H7 (cell line): ENCODE measurements around the gene CCDC14. TPM values are rescaled to one million over a fixed set of nuclear protein-coding genes. Genes with fewer than 3 reads are reported as not detected.
A peak's percentile ranks its signal among the peaks of the same experiment; 100 is the strongest.
"Not testable (repeated sequence)": the region's sequence is repeated elsewhere in the genome, so short reads cannot be mapped to it uniquely, and the experiment has no call there.

Experiments used
- DNase-seq: peaks from one replicate; pipeline ENCODE4 v3.0.0; 2012
- H3K27me3 ChIP-seq: 2 replicates; pipeline ENCODE4 v1.6.0; 2011; ENCODE audit warnings: mild to moderate bottlenecking, low read length; ENCODE audit not compliant: control insufficient read depth, insufficient read depth
- H3K36me3 ChIP-seq: replicated peaks from 2 replicates; pipeline ENCODE4 v1.5.1; 2011; ENCODE audit warnings: low read length; ENCODE audit not compliant: control insufficient read depth, insufficient read depth
- H3K4me3 ChIP-seq: 2 replicates; pipeline ENCODE4 v1.5.1; 2011; ENCODE audit warnings: low read depth, mild to moderate bottlenecking, control low read depth, low read length, moderate library complexity; ENCODE audit not compliant: insufficient read depth
- total RNA-seq: library from RNA; depleted of rRNA; stranded (reverse); fragments of >200 nt; shearing (Covaris generic); gene quantifications from 2 replicates; pipeline ENCODE4 v1.2.3, GENCODE V29; 2014

The CCDC14 gene
- total RNA-seq, 1 experiment from 2014 or later, result 36.1 TPM

GRCh38 chr3:123899300-123899865 lies 61.6 kb downstream of the CCDC14 start:
- H3K27me3 ChIP-seq, result no peaks in the 10 kb centered on the region
- DNase-seq, result no peak
- no peak overlapping the region for H3K4me3 ChIP-seq
- H3K36me3 ChIP-seq, result no peaks in the 10 kb centered on the region

GRCh38 chr3:123893012-123893411 lies 68.0 kb downstream of the CCDC14 start:
- H3K27me3 ChIP-seq, result no peaks in the 10 kb centered on the region
- no peaks in the 10 kb centered on the region for H3K36me3 ChIP-seq
- no peak overlapping the region for H3K4me3 ChIP-seq
- no peak for DNase-seq

- Histone ChIP-seq H3K36me3 (no peaks in the 10 kb centered on the region), H3K27me3 (no peaks in the 10 kb centered on the region), H3K4me3 (no peak overlapping the region)
- DNase-seq, result no peak
Measured at GRCh38 chr3:123892195-123892594, 68.8 kb downstream of the CCDC14 start.

- H3K27me3 ChIP-seq, H3K4me3 ChIP-seq, H3K36me3 ChIP-seq, DNase-seq: not testable (repeated sequence)
Measured at GRCh38 chr3:123890991-123891390, 70.0 kb downstream of the CCDC14 start.

- not testable (repeated sequence) for H3K4me3 ChIP-seq, H3K36me3 ChIP-seq, H3K27me3 ChIP-seq, DNase-seq
Measured at GRCh38 chr3:123890162-123890561, 70.9 kb downstream of the CCDC14 start.

GRCh38 chr3:123884993-123885392 lies 76.0 kb downstream of the CCDC14 start:
- no peak for DNase-seq
- peak overlapping the region; percentile 38; the same call in 1 of the 2 replicates for H3K4me3 ChIP-seq
- H3K27me3 ChIP-seq, result peaks cover 12% of the 10 kb centered on the region
- no peaks in the 10 kb centered on the region for H3K36me3 ChIP-seq

- H3K36me3 ChIP-seq, result no peaks in the 10 kb centered on the region
- peak; percentile 93 for DNase-seq
- peaks cover 12% of the 10 kb centered on the region for H3K27me3 ChIP-seq
- peak within 1 kb of the TSS; percentile 65 for H3K4me3 ChIP-seq
Measured at GRCh38 chr3:123884203-123884831, 76.7 kb downstream of the CCDC14 start, which contains the start of gene MYLK. TSS of gene MYLK (minus strand) at chr3:123884332. CDS start at chr3:123793841, 90,491 bp downstream.

DNA sequence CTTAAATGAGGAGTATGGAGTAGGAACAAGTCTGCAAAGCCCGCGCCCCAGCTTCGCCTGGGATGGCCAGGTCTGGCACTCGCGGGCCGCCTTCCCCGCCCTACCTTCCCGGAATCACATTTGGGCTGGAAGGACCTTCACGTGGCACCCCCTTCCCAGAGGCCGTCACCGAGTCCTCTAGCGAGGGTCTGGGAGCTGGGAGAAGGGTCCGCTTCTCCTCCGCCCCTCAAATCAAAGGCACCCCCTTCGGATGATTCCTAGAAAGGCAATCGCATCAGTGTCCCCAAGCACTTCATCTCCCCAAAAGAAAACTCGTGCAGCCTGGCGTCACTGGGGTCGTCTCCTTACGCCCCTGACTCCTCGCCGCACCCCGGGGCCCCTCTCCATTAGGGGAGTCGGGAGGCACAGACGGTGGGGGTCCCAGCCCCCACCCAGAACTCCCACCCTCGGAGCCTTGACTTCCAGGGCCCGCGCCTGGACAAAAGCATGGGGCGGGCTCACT lies 77.3 kb downstream of the CCDC14 start:
- no peaks in the 10 kb centered on the region for H3K36me3 ChIP-seq
- peak; percentile 67 for DNase-seq
- H3K4me3 ChIP-seq, result peak overlapping the region; percentile 65
- H3K27me3 ChIP-seq, result peaks cover 12% of the 10 kb centered on the region

- Histone ChIP-seq H3K27me3 (peaks cover 12% of the 10 kb centered on the region), H3K4me3 (peak overlapping the region; percentile 65), H3K36me3 (no peaks in the 10 kb centered on the region)
- no peak for DNase-seq
Measured at GRCh38 chr3:123883111-123883510, 77.9 kb downstream of the CCDC14 start.

DNA sequence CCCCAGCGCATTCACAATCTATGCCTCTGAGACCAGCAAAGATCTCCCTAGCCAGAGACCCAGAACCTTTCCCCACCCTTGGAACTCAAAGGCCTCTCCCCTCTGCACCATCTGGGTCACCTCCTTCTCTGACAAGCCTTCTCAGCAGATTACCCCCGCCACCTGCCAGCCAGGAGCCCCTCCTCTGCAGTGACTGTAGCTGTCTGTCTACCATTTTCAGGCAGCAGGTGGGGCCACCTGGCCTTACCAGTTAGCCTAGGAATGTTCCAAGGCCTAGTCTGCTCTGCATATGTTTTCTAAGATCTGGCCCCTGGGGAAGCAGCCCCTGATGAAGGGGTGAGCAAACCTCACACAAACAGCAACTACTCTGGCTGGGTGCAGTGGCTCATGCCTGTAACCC lies 79.3 kb downstream of the CCDC14 start:
- Histone ChIP-seq H3K27me3 (peaks cover 12% of the 10 kb centered on the region), H3K36me3 (no peaks in the 10 kb centered on the region), H3K4me3 (no peak overlapping the region)
- peak; percentile 44 for DNase-seq

GRCh38 chr3:123880998-123881561 lies 79.9 kb downstream of the CCDC14 start:
- Histone ChIP-seq H3K27me3 (peaks cover 12% of the 10 kb centered on the region), H3K4me3 (no peak overlapping the region), H3K36me3 (no peaks in the 10 kb centered on the region)
- peak; percentile 44 for DNase-seq

- Histone ChIP-seq H3K4me3 (no peak overlapping the region), H3K27me3 (peaks cover 11% of the 10 kb centered on the region), H3K36me3 (no peaks in the 10 kb centered on the region)
- DNase-seq, result no peak
Measured at GRCh38 chr3:123878807-123879206, 82.2 kb downstream of the CCDC14 start.

GRCh38 chr3:123877965-123878364 lies 83.1 kb downstream of the CCDC14 start:
- Histone ChIP-seq H3K36me3 (no peaks in the 10 kb centered on the region), H3K27me3 (peaks cover 3% of the 10 kb centered on the region; the same call in 1 of the 2 replicates), H3K4me3 (no peak overlapping the region)
- DNase-seq, result no peak

DNA sequence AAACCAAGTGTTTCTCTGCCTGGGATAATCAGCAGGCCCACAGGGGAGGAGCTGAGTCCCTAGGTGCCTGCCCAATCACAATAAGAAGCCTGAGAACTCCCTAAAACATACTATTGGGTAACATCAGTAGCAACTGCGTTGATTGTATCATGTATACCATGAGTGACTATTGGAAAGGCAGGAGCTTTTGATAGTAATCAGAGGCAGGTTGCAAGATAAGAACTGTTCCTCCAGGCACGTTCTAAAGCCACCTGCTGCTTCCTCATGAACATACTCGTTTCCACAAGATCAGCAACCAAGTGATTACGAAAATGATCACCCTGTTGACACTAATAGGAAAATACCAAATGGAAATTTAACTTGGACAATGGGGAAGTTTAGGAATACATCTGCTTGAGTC lies 83.6 kb downstream of the CCDC14 start:
- Histone ChIP-seq H3K36me3 (no peaks in the 10 kb centered on the region), H3K4me3 (no peak overlapping the region), H3K27me3 (no peaks in the 10 kb centered on the region)
- DNase-seq, result no peak

DNA sequence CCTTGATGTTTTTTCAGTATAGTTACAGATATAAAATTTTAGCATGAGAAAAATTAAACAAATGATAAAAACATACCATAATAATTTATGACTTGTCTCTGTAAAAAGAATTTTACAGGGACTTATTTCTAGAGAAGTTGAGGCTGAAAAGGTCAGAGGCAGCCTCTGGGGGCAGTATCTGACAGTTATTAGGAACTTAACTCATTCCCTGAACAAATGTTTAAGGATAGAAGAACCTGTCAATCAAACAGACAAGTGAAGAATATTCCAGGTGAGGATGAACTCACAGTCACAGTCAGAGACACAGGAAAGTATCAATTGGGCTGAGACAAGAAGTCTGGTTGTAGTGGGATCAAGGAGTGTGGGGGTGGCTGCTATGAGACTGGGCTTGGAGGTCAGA lies 84.2 kb downstream of the CCDC14 start:
- no peak for DNase-seq
- Histone ChIP-seq H3K36me3 (no peaks in the 10 kb centered on the region), H3K4me3 (no peak overlapping the region), H3K27me3 (no peaks in the 10 kb centered on the region)
